ENCODE data around the gene CD200. TPM values are rescaled to one million over a fixed set of nuclear protein-coding genes. Genes with fewer than 3 reads are reported as not detected.

The CD200 gene
- total and polyA plus RNA-seq, 2 experiments from 2014 or later = 51.9 to 65.0 TPM

GRCh38 chr3:112319516-112320276, 13.3 kb upstream of the CD200 start (continued):
- TF ChIP-seq, protein P1, sequence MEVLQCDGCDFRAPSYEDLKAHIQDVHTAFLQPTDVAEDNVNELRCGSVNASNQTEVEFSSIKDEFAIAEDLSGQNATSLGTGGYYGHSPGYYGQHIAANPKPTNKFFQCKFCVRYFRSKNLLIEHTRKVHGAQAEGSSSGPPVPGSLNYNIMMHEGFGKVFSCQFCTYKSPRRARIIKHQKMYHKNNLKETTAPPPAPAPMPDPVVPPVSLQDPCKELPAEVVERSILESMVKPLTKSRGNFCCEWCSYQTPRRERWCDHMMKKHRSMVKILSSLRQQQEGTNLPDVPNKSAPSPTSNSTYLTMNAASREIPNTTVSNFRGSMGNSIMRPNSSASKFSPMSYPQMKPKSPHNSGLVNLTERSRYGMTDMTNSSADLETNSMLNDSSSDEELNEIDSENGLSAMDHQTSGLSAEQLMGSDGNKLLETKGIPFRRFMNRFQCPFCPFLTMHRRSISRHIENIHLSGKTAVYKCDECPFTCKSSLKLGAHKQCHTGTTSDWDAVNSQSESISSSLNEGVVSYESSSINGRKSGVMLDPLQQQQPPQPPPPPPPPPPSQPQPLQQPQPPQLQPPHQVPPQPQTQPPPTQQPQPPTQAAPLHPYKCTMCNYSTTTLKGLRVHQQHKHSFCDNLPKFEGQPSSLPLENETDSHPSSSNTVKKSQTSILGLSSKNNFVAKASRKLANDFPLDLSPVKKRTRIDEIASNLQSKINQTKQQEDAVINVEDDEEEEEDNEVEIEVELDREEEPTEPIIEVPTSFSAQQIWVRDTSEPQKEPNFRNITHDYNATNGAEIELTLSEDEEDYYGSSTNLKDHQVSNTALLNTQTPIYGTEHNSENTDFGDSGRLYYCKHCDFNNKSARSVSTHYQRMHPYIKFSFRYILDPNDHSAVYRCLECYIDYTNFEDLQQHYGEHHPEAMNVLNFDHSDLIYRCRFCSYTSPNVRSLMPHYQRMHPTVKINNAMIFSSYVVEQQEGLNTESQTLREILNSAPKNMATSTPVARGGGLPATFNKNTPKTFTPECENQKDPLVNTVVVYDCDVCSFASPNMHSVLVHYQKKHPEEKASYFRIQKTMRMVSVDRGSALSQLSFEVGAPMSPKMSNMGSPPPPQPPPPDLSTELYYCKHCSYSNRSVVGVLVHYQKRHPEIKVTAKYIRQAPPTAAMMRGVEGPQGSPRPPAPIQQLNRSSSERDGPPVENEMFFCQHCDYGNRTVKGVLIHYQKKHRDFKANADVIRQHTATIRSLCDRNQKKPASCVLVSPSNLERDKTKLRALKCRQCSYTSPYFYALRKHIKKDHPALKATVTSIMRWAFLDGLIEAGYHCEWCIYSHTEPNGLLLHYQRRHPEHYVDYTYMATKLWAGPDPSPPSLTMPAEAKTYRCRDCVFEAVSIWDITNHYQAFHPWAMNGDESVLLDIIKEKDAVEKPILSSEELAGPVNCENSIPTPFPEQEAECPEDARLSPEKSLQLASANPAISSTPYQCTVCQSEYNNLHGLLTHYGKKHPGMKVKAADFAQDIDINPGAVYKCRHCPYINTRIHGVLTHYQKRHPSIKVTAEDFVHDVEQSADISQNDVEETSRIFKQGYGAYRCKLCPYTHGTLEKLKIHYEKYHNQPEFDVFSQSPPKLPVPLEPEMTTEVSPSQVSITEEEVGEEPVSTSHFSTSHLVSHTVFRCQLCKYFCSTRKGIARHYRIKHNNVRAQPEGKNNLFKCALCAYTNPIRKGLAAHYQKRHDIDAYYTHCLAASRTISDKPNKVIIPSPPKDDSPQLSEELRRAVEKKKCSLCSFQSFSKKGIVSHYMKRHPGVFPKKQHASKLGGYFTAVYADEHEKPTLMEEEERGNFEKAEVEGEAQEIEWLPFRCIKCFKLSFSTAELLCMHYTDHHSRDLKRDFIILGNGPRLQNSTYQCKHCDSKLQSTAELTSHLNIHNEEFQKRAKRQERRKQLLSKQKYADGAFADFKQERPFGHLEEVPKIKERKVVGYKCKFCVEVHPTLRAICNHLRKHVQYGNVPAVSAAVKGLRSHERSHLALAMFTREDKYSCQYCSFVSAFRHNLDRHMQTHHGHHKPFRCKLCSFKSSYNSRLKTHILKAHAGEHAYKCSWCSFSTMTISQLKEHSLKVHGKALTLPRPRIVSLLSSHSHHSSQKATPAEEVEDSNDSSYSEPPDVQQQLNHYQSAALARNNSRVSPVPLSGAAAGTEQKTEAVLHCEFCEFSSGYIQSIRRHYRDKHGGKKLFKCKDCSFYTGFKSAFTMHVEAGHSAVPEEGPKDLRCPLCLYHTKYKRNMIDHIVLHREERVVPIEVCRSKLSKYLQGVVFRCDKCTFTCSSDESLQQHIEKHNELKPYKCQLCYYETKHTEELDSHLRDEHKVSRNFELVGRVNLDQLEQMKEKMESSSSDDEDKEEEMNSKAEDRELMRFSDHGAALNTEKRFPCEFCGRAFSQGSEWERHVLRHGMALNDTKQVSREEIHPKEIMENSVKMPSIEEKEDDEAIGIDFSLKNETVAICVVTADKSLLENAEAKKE (CRISPR knock-in tag; IDR thresholded peaks at IDR 0.05) = no peak
- TF ChIP-seq ZNF331 (CRISPR knock-in tag; IDR thresholded peaks at IDR 0.05; ENCODE audit: low read depth) = no peak
- TF ChIP-seq STAT1 (IDR thresholded peaks at IDR 0.05; ENCODE audit: unreplicated experiment) = no peak
- no peak for TF ChIP-seq EZH2 (IDR thresholded peaks at IDR 0.05; ENCODE audit: low read depth, unreplicated experiment)
- TF ChIP-seq EZH2phosphoT487 (IDR thresholded peaks at IDR 0.05; ENCODE audit: unreplicated experiment) = no peak
- TF ChIP-seq POLR2AphosphoS5 (IDR thresholded peaks at IDR 0.05; ENCODE audit: low read depth) = no peak
- TF ChIP-seq, protein P2, sequence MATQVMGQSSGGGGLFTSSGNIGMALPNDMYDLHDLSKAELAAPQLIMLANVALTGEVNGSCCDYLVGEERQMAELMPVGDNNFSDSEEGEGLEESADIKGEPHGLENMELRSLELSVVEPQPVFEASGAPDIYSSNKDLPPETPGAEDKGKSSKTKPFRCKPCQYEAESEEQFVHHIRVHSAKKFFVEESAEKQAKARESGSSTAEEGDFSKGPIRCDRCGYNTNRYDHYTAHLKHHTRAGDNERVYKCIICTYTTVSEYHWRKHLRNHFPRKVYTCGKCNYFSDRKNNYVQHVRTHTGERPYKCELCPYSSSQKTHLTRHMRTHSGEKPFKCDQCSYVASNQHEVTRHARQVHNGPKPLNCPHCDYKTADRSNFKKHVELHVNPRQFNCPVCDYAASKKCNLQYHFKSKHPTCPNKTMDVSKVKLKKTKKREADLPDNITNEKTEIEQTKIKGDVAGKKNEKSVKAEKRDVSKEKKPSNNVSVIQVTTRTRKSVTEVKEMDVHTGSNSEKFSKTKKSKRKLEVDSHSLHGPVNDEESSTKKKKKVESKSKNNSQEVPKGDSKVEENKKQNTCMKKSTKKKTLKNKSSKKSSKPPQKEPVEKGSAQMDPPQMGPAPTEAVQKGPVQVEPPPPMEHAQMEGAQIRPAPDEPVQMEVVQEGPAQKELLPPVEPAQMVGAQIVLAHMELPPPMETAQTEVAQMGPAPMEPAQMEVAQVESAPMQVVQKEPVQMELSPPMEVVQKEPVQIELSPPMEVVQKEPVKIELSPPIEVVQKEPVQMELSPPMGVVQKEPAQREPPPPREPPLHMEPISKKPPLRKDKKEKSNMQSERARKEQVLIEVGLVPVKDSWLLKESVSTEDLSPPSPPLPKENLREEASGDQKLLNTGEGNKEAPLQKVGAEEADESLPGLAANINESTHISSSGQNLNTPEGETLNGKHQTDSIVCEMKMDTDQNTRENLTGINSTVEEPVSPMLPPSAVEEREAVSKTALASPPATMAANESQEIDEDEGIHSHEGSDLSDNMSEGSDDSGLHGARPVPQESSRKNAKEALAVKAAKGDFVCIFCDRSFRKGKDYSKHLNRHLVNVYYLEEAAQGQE (IDR thresholded peaks at IDR 0.05; ENCODE audit: unreplicated experiment) = no peak
